ENCODE measurements around the gene FBXW8. TPM values are rescaled to one million over a fixed set of nuclear protein-coding genes. Genes with fewer than 3 reads are reported as not detected.

FBXW8 gene
- total and polyA plus RNA-seq, 2 donors (not counting 3 experiments of a cell fraction or from before 2014, with no cell fraction given): 15.4 TPM

GRCh38 chr12:117026343-117026742 lies 115.6 kb downstream of the FBXW8 start:
- Histone ChIP-seq H4K20me1 (replicated peaks; ENCODE audit: control insufficient read depth, extremely low read depth, insufficient read depth, low read length) (no peaks in the 10 kb centered on the region), H3K9me1 (replicated peaks; ENCODE audit: control insufficient read depth, extremely low read depth, insufficient read depth, low read length) (no peaks in the 10 kb centered on the region), H3K9ac (replicated peaks; ENCODE audit: extremely low read depth, insufficient read depth, low read length) (no peak overlapping the region), H3K4me1 (ENCODE audit: control insufficient read depth, extremely low read depth, insufficient read depth, low read length) (no peaks in the 10 kb centered on the region), H3K9me3 (replicated peaks; ENCODE audit: control insufficient read depth, insufficient read depth, low read length) (no peaks in the 10 kb centered on the region), H3K4me2 (ENCODE audit: insufficient read depth, low read length) (no peak overlapping the region), H3K36me3 (ENCODE audit: control insufficient read depth in 2 of 2, extremely low read depth in 1 of 2, insufficient read depth in 2 of 2, low read length in 2 of 2) (peaks cover 9 to 31% of the 10 kb centered on the region in 2 experiments), H2AFZ (ENCODE audit: low read depth, low read length) (no peak overlapping the region), H3K79me2 (ENCODE audit: control insufficient read depth, insufficient read depth, low read length) (no peaks in the 10 kb centered on the region), H3K27ac (ENCODE audit: insufficient read depth, low read depth, low read length) (no peak overlapping the region), H3K27me3 (ENCODE audit: control insufficient read depth in 2 of 2, insufficient read depth in 2 of 2, low read length in 2 of 2) (no peaks in the 10 kb centered on the region), H3K4me3 (replicated peaks in 1 of 3; ENCODE audit: insufficient read depth in 1 of 3, low read depth in 1 of 3, low read length in 3 of 3) (no peak overlapping the region)
- ChIA-PET POLR2A (no interaction called here), CTCF (interaction anchor here (1.1 to 3.1 kb wide), 3 partner anchors 110 to 125 kb away, joined by 6 to 14 read pairs (median 12); no protein-coding TSS in a partner anchor)
- FAIRE-seq (no peak), DNase-seq (ENCODE audit: low read depth, low spot score) (no peak)
- no peak for TF ChIP-seq POLR2A (IDR thresholded peaks at IDR 0.05; ENCODE audit: low read depth, low read length)
- no peak for TF ChIP-seq JUN (IDR thresholded peaks at IDR 0.05; ENCODE audit: borderline replicate concordance, insufficient read depth, insufficient read length, low read depth)
- TF ChIP-seq POLR2AphosphoS5 (IDR thresholded peaks at IDR 0.05; ENCODE audit: insufficient read depth, low read depth, low read length): no peak
- no peak for TF ChIP-seq EZH2 (IDR thresholded peaks at IDR 0.05; ENCODE audit: borderline replicate concordance, low read depth, low read length, severe bottlenecking)
- no peak for TF ChIP-seq MYC (IDR thresholded peaks at IDR 0.05; ENCODE audit: low read depth, low read length)
- TF ChIP-seq MAX (IDR thresholded peaks at IDR 0.05; ENCODE audit: insufficient read depth, insufficient read length): no peak
- TF ChIP-seq, protein P1, sequence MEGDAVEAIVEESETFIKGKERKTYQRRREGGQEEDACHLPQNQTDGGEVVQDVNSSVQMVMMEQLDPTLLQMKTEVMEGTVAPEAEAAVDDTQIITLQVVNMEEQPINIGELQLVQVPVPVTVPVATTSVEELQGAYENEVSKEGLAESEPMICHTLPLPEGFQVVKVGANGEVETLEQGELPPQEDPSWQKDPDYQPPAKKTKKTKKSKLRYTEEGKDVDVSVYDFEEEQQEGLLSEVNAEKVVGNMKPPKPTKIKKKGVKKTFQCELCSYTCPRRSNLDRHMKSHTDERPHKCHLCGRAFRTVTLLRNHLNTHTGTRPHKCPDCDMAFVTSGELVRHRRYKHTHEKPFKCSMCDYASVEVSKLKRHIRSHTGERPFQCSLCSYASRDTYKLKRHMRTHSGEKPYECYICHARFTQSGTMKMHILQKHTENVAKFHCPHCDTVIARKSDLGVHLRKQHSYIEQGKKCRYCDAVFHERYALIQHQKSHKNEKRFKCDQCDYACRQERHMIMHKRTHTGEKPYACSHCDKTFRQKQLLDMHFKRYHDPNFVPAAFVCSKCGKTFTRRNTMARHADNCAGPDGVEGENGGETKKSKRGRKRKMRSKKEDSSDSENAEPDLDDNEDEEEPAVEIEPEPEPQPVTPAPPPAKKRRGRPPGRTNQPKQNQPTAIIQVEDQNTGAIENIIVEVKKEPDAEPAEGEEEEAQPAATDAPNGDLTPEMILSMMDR (IDR thresholded peaks at IDR 0.05; ENCODE audit: extremely low read depth in 1 of 2, insufficient read depth in 1 of 2, low read depth in 1 of 2, low read length in 2 of 2): no peak
- TF ChIP-seq FOS (IDR thresholded peaks at IDR 0.05; ENCODE audit: borderline replicate concordance, insufficient read depth, low read length): no peak
- no peak for TF ChIP-seq GATA2 (IDR thresholded peaks at IDR 0.05; ENCODE audit: insufficient read depth, insufficient read length, low read depth, low read length)
- no TSS peak for BruUV-seq (replicated peaks)
- dilution Hi-C loops (cut with MboI; ENCODE audit: extremely low pct_ligation_motif_present, low sequenced_read_pairs) (no loop called here), intact Hi-C loops (cut with micrococcal nuclease) (no loop called here)

All from endothelial cell of umbilical vein (primary cell).